Chondrocyte (in vitro differentiated cells): ENCODE data around the gene CNTRL. TPM values are rescaled to one million over a fixed set of nuclear protein-coding genes. Genes with fewer than 3 reads are reported as not detected.
"Not testable (repeated sequence)": the region's sequence is repeated elsewhere in the genome, so short reads cannot be mapped to it uniquely, and the experiment has no call there.

Source experiments
- DNase-seq: peaks from one replicate; pipeline ENCODE4 v3.0.0; 2021; ENCODE audit warnings: mixed read lengths, low spot score
- H3K27ac Mint-ChIP-seq: one replicate; pipeline ENCODE4 v1.8.0; 2021; ENCODE audit warnings: mild to moderate bottlenecking, moderate library complexity, mixed read lengths; ENCODE audit not compliant: unreplicated experiment
- H3K27me3 Mint-ChIP-seq: 2 replicates; pipeline ENCODE4 v1.8.0; 2021; ENCODE audit warnings: low read depth, mixed read lengths
- H3K36me3 Mint-ChIP-seq: 2 replicates; pipeline ENCODE4 v1.8.0; 2021; ENCODE audit warnings: low read depth, mixed read lengths
- H3K4me1 Mint-ChIP-seq: 2 replicates; pipeline ENCODE4 v1.8.0; 2021; ENCODE audit warnings: low read depth, mild to moderate bottlenecking, mixed read lengths
- H3K4me3 Mint-ChIP-seq: one replicate; pipeline ENCODE4 v1.8.0; 2021; ENCODE audit warnings: mild to moderate bottlenecking, moderate library complexity, mixed read lengths; ENCODE audit not compliant: unreplicated experiment
- H3K9me3 Mint-ChIP-seq: 2 replicates; pipeline ENCODE4 v1.8.0; 2021; ENCODE audit warnings: low read depth, mixed read lengths
- CTCF ChIP-seq: fragments of 200-600 bp; sonication (generic); IDR thresholded peaks from 2 replicates; pipeline ENCODE4 v1.5.0; 2021; ENCODE audit warnings: antibody characterized with exemption, mild to moderate bottlenecking, moderate library complexity
- total RNA-seq: library from RNA; stranded (reverse); gene quantifications from 3 replicates; pipeline ENCODE4 v1.2.1, GENCODE V29; 2021

The CNTRL gene
- total RNA-seq, 1 donor from 2014 or later: 4.9 TPM

- H3K4me1 Mint-ChIP-seq: no peaks in the 10 kb centered on the region
- no peak for TF ChIP-seq CTCF
- no peaks in the 10 kb centered on the region for H3K27me3 Mint-ChIP-seq
- H3K9me3 Mint-ChIP-seq: no peaks in the 10 kb centered on the region
- H3K4me3 Mint-ChIP-seq: no peak overlapping the region
- no peak overlapping the region for H3K27ac Mint-ChIP-seq
- DNase-seq: no peak
- H3K36me3 Mint-ChIP-seq: peaks cover 4% of the 10 kb centered on the region
These were observed 13.8 kb downstream of the CNTRL start for GRCh38 chr9:121088576-121088975.

- H3K27ac Mint-ChIP-seq, H3K4me1 Mint-ChIP-seq, H3K4me3 Mint-ChIP-seq, H3K27me3 Mint-ChIP-seq, DNase-seq, H3K9me3 Mint-ChIP-seq, H3K36me3 Mint-ChIP-seq: not testable (repeated sequence)
These were observed 16.0 kb downstream of the CNTRL start for GRCh38 chr9:121090743-121091142.

- Mint-ChIP-seq H3K4me1 (no peaks in the 10 kb centered on the region), H3K27me3 (no peaks in the 10 kb centered on the region), H3K36me3 (peaks cover 15% of the 10 kb centered on the region)
These were observed 20.3 kb downstream of the CNTRL start for GRCh38 chr9:121095057-121095456.

GRCh38 chr9:121098567-121099198, 23.9 kb downstream of the CNTRL start:
- no peak for TF ChIP-seq CTCF
- Mint-ChIP-seq H3K4me3 (no peak overlapping the region), H3K27me3 (no peaks in the 10 kb centered on the region), H3K9me3 (peaks cover 28% of the 10 kb centered on the region), H3K27ac (no peak overlapping the region), H3K36me3 (peaks cover 27% of the 10 kb centered on the region), H3K4me1 (no peaks in the 10 kb centered on the region)
- no peak for DNase-seq

More at GRCh38 chr9:121095057-121095456, 20.3 kb downstream of the CNTRL start:
- Mint-ChIP-seq H3K9me3 (peaks cover 10% of the 10 kb centered on the region), H3K4me3 (no peak overlapping the region), H3K27ac (no peak overlapping the region)
- no peak for TF ChIP-seq CTCF
- DNase-seq: no peak

- peaks cover 23% of the 10 kb centered on the region for H3K36me3 Mint-ChIP-seq
- H3K4me3 Mint-ChIP-seq, H3K4me1 Mint-ChIP-seq, H3K27ac Mint-ChIP-seq, H3K27me3 Mint-ChIP-seq, DNase-seq: not testable (repeated sequence)
- H3K9me3 Mint-ChIP-seq: peaks cover 28% of the 10 kb centered on the region
These were observed 29.3 kb downstream of the CNTRL start for GRCh38 chr9:121104054-121104453.

GRCh38 chr9:121105531-121105930, 30.8 kb downstream of the CNTRL start:
- Mint-ChIP-seq H3K4me3 (no peak overlapping the region), H3K4me1 (no peaks in the 10 kb centered on the region), H3K9me3 (peaks cover 17% of the 10 kb centered on the region), H3K27ac (no peak overlapping the region), H3K27me3 (no peaks in the 10 kb centered on the region), H3K36me3 (peaks cover 13% of the 10 kb centered on the region)
- no peak for TF ChIP-seq CTCF
- no peak for DNase-seq
